Measurements from ENCODE around the gene TDRD10. TPM values are rescaled to one million over a fixed set of nuclear protein-coding genes. Genes with fewer than 3 reads are reported as not detected.

Gene TDRD10
- total and polyA plus RNA-seq, 2 donors (not counting 1 experiment from before 2014, with no cell fraction given) = 0.06 TPM; not detected in 1

DNA sequence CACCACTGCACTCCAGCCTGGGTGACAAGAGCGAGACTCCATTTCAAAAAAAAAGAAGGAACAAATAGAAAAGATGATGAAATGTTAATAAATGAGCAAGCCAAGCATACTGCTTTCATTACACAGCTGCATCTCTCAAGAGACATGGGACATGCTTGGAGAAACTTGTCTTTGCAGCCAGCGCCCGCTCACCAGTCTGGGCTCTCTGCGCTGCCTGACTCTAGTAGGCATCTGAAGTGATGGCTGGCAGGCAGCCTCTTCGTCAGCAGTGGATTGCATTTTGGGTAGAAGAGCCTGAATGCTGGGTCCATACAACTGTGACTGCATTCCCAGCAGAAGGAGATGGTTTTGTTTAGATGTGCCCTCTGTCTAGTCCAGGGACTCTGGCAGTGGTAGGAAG, 48.9 kb upstream of the TDRD10 start:
- ChIA-PET CTCF (no interaction called here), POLR2A (no interaction called here)
- Mint-ChIP-seq H3K27ac (no peak overlapping the region), H3K4me1 (no peaks in the 10 kb centered on the region), H3K9me3 (ENCODE audit: insufficient read depth) (no peaks in the 10 kb centered on the region), H3K4me3 (no peak overlapping the region), H3K27me3 (no peaks in the 10 kb centered on the region)
- no peak for ATAC-seq (ENCODE audit: low read depth)
- no peak overlapping the region for H3K9ac ChIP-seq (ENCODE audit: low read length)
- no peaks in the 10 kb centered on the region for H3K79me2 ChIP-seq (ENCODE audit: control insufficient read depth, insufficient read depth, low read length)
- intact Hi-C loops (cut with micrococcal nuclease) = no loop called here
- no peak for DNase-seq
- no peak overlapping the region for H3K4me3 ChIP-seq (ENCODE audit: control extremely low read depth in 1 of 5, extremely low read depth in 1 of 5, insufficient read depth in 1 of 5, low read depth in 2 of 5, low read length in 4 of 5)
- H2AFZ ChIP-seq (ENCODE audit: insufficient read depth, low read depth, low read length, poor library complexity, severe bottlenecking) = no peak overlapping the region
- TF ChIP-seq CTCF (IDR thresholded peaks at IDR 0.05) = no peak
- TF ChIP-seq EZH2 (IDR thresholded peaks at IDR 0.05; ENCODE audit: borderline replicate concordance, insufficient read depth, low read depth, low read length, poor library complexity, severe bottlenecking) = no peak
- H3K9me3 ChIP-seq (ENCODE audit: control extremely low read depth in 1 of 3, control insufficient read depth in 2 of 3, insufficient read depth in 1 of 3, low read length in 2 of 3) = no peaks in the 10 kb centered on the region
- no peak overlapping the region for H3K27ac ChIP-seq (ENCODE audit: low read length in 2 of 2)
- H3K36me3 ChIP-seq (replicated peaks in 1 of 2; ENCODE audit: control extremely low read depth in 1 of 2, control insufficient read depth in 1 of 2, extremely low read depth in 1 of 2, insufficient read depth in 2 of 2, low read length in 1 of 2) = no peaks in the 10 kb centered on the region
- no peak overlapping the region for H3K4me2 ChIP-seq (replicated peaks; ENCODE audit: low read depth, low read length, poor library complexity, severe bottlenecking)
- 90% methylated on average over 4 of the region's 5 CpGs for WGBS (ENCODE audit: insufficient coverage)
- H3K27me3 ChIP-seq (replicated peaks in 1 of 4; ENCODE audit: control extremely low read depth in 1 of 4, control insufficient read depth in 3 of 4, insufficient read depth in 4 of 4, low read length in 3 of 4) = no peaks in the 10 kb centered on the region
- H4K20me1 ChIP-seq (ENCODE audit: control insufficient read depth, insufficient read depth, low read length, poor library complexity, severe bottlenecking) = no peaks in the 10 kb centered on the region
- no peaks in the 10 kb centered on the region for H3K4me1 ChIP-seq (ENCODE audit: control insufficient read depth in 2 of 2, insufficient read depth in 2 of 2, low read length in 2 of 2)

GRCh38 chr1:154453574-154454352, 48.3 kb upstream of the TDRD10 start:
- Histone ChIP-seq H4K20me1 (ENCODE audit: control insufficient read depth, insufficient read depth, low read length, poor library complexity, severe bottlenecking) (no peaks in the 10 kb centered on the region), H2AFZ (ENCODE audit: insufficient read depth, low read depth, low read length, poor library complexity, severe bottlenecking) (no peak overlapping the region), H3K4me1 (ENCODE audit: control insufficient read depth in 2 of 2, insufficient read depth in 2 of 2, low read length in 2 of 2) (no peaks in the 10 kb centered on the region), H3K79me2 (ENCODE audit: control insufficient read depth, insufficient read depth, low read length) (no peaks in the 10 kb centered on the region), H3K27me3 (replicated peaks in 1 of 4; ENCODE audit: control extremely low read depth in 1 of 4, control insufficient read depth in 3 of 4, insufficient read depth in 4 of 4, low read length in 3 of 4) (no peaks in the 10 kb centered on the region), H3K9me3 (ENCODE audit: control extremely low read depth in 1 of 3, control insufficient read depth in 2 of 3, insufficient read depth in 1 of 3, low read length in 2 of 3) (no peaks in the 10 kb centered on the region), H3K4me2 (replicated peaks; ENCODE audit: low read depth, low read length, poor library complexity, severe bottlenecking) (no peak overlapping the region), H3K36me3 (replicated peaks in 1 of 2; ENCODE audit: control extremely low read depth in 1 of 2, control insufficient read depth in 1 of 2, extremely low read depth in 1 of 2, insufficient read depth in 2 of 2, low read length in 1 of 2) (no peaks in the 10 kb centered on the region), H3K27ac (ENCODE audit: low read length in 2 of 2) (no peak overlapping the region), H3K9ac (ENCODE audit: low read length) (no peak overlapping the region), H3K4me3 (ENCODE audit: control extremely low read depth in 1 of 5, extremely low read depth in 1 of 5, insufficient read depth in 1 of 5, low read depth in 2 of 5, low read length in 4 of 5) (no peak overlapping the region)
- Mint-ChIP-seq H3K27ac (no peak overlapping the region), H3K27me3 (no peaks in the 10 kb centered on the region), H3K9me3 (ENCODE audit: insufficient read depth) (no peaks in the 10 kb centered on the region), H3K4me1 (no peaks in the 10 kb centered on the region), H3K4me3 (no peak overlapping the region)
- intact Hi-C loops (cut with micrococcal nuclease) = no loop called here
- WGBS (ENCODE audit: insufficient coverage) = 88% methylated on average over 3 of the region's 5 CpGs
- TF ChIP-seq CTCF (IDR thresholded peaks at IDR 0.05) (no peak), EZH2 (IDR thresholded peaks at IDR 0.05; ENCODE audit: borderline replicate concordance, insufficient read depth, low read depth, low read length, poor library complexity, severe bottlenecking) (no peak)
- ChIA-PET CTCF (no interaction called here), POLR2A (no interaction called here)
- no peak for ATAC-seq (ENCODE audit: low read depth)
- DNase-seq = no peak

Data from B cell (primary cell).